Natural killer cell treated with Interleukin-12 subunit alpha and Interleukin-12 subunit beta and Interleukin-15 and Interleukin-18, amount 100 ng/mL, for 72 hours (primary cell): ENCODE results near the gene MTHFD1L. TPM values are rescaled to one million over a fixed set of nuclear protein-coding genes. Genes with fewer than 3 reads are reported as not detected.

Experiments used
- ATAC-seq, 2 donors: fragments of 150-1000 bp; cut with Tn5 transposase in 1 of 2; sonication (Bioruptor Pico), chemical (Tn5 transposase) in 1 of 2; 2 replicates each; pipeline ENCODE4 v1.10.0; 2021
- DNase-seq: peaks from one replicate; pipeline ENCODE4 v3.0.0; 2022; ENCODE audit warnings: low spot score
- H3K27ac Mint-ChIP-seq, 2 donors: 1 replicate in 1 of 2; 2 replicates in 1 of 2; pipeline ENCODE4 v1.8.0; 2022; ENCODE audit warnings: mixed read lengths in 2 of 2, mild to moderate bottlenecking in 1 of 2, moderate library complexity in 1 of 2
- H3K27me3 Mint-ChIP-seq, 2 donors: 1 replicate in 1 of 2; 2 replicates in 1 of 2; pipeline ENCODE4 v1.8.0; 2022; ENCODE audit warnings: mixed read lengths in 2 of 2
- H3K36me3 Mint-ChIP-seq: one replicate; pipeline ENCODE4 v1.8.0; 2022; ENCODE audit warnings: mixed read lengths
- H3K4me1 Mint-ChIP-seq, 2 donors: 1 replicate in 1 of 2; 2 replicates in 1 of 2; pipeline ENCODE4 v1.8.0; 2022; ENCODE audit warnings: low read depth in 2 of 2, mixed read lengths in 2 of 2, mild to moderate bottlenecking in 1 of 2
- H3K4me3 Mint-ChIP-seq: one replicate; pipeline ENCODE4 v1.8.0; 2022; ENCODE audit warnings: mixed read lengths
- H3K9me3 Mint-ChIP-seq: 2 replicates; pipeline ENCODE4 v1.8.0; 2022; ENCODE audit warnings: mixed read lengths
- total RNA-seq, 2 donors: library from RNA; stranded (reverse); gene quantifications; one replicate each; pipeline ENCODE4 v1.2.3, GENCODE V29; 2022

Gene MTHFD1L
- total RNA-seq, 2 donors from 2014 or later, result 47.2 to 119 TPM

GRCh38 chr6:151087861-151088598 lies 222.5 kb downstream of the MTHFD1L start:
- Mint-ChIP-seq H3K27me3 (no peaks in the 10 kb centered on the region), H3K4me3 (no peak overlapping the region)

DNA sequence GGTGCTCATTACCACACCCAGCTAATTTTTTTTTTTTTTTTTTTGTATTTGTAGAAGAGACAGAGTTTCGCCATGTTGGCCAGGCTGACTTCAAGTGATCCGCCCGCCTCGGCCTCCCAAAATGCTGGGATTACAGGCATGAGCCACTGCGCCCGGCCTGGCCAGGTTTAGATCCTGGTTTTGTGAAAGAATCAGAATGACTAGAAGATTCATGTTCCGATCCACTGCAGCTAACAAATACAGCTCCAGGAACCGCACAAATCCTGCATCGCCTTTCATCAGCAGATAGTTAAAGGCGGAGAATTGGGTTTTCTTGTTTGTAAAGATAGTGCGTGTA lies 223.1 kb downstream of the MTHFD1L start:
- no peaks in the 10 kb centered on the region for H3K9me3 Mint-ChIP-seq
- no peak overlapping the region for H3K27ac Mint-ChIP-seq
- H3K4me3 Mint-ChIP-seq, result no peak overlapping the region
- no peak for DNase-seq
- H3K36me3 Mint-ChIP-seq, result no peaks in the 10 kb centered on the region
- H3K4me1 Mint-ChIP-seq, result no peaks in the 10 kb centered on the region
- no peaks in the 10 kb centered on the region for H3K27me3 Mint-ChIP-seq
- ATAC-seq, result no peak

More at GRCh38 chr6:151087861-151088598, 222.5 kb downstream of the MTHFD1L start:
- Mint-ChIP-seq H3K4me1 (no peaks in the 10 kb centered on the region), H3K36me3 (no peaks in the 10 kb centered on the region), H3K27ac (no peak overlapping the region), H3K9me3 (no peaks in the 10 kb centered on the region)
- ATAC-seq (no peak), DNase-seq (no peak)

DNA sequence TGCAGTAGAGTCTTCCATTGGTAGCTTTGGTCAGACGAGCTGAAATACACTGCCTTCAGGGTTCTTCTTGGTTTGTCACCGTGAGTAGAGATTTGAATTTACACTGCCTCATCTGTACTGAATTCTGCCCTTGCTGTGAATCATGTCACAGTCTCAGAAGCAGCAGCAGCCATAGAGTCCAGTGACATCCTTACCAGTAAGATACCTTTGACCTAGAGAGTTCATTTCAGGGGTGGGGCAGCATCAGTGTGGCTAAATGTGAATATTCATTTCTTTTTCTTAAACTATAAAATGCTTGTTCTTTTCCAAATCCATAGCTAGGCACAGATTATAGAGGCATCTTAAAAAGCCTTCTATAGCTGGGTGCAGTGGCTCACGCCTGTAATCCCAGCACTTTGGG lies 223.5 kb downstream of the MTHFD1L start:
- ATAC-seq, result no peak
- H3K36me3 Mint-ChIP-seq, result no peaks in the 10 kb centered on the region
- H3K27me3 Mint-ChIP-seq, result no peaks in the 10 kb centered on the region
- H3K4me3 Mint-ChIP-seq, result no peak overlapping the region
- no peaks in the 10 kb centered on the region for H3K9me3 Mint-ChIP-seq
- H3K4me1 Mint-ChIP-seq, result no peaks in the 10 kb centered on the region
- no peak overlapping the region for H3K27ac Mint-ChIP-seq
- no peak for DNase-seq

DNA sequence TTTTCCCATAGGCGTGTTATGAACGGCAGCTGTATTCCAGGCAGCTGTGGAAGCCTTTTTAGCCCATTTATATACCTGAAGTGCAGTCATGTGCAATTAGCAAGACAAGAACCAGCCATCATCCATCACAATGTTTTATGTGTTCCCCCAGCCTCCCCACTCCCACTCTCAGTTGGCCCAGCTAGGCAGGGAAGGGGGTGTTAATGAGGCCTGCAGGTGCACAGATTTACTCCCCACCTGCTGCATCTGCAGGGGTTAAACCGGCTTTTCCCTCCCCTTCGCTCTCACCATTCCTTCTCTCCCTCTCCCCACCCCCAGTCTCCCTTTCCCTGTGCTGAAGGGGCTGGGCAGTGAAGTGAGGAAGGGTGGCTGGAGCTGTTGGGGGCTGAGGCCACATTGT lies 224.5 kb downstream of the MTHFD1L start:
- ATAC-seq (no peak), DNase-seq (no peak)
- H3K36me3 Mint-ChIP-seq, result no peaks in the 10 kb centered on the region
- no peak overlapping the region for H3K27ac Mint-ChIP-seq
- no peaks in the 10 kb centered on the region for H3K9me3 Mint-ChIP-seq
- no peaks in the 10 kb centered on the region for H3K27me3 Mint-ChIP-seq
- no peaks in the 10 kb centered on the region for H3K4me1 Mint-ChIP-seq
- H3K4me3 Mint-ChIP-seq, result no peak overlapping the region

- H3K27me3 Mint-ChIP-seq, result no peaks in the 10 kb centered on the region
- no peaks in the 10 kb centered on the region for H3K9me3 Mint-ChIP-seq
- no peaks in the 10 kb centered on the region for H3K4me1 Mint-ChIP-seq
- DNase-seq (no peak), ATAC-seq (no peak)
- no peaks in the 10 kb centered on the region for H3K36me3 Mint-ChIP-seq
- no peak overlapping the region for H3K4me3 Mint-ChIP-seq
- no peak overlapping the region for H3K27ac Mint-ChIP-seq
Measured at GRCh38 chr6:151091571-151091970, 226.1 kb downstream of the MTHFD1L start.

- no peak overlapping the region for H3K27ac Mint-ChIP-seq
- no peak overlapping the region for H3K4me3 Mint-ChIP-seq
- no peaks in the 10 kb centered on the region for H3K4me1 Mint-ChIP-seq
- ATAC-seq (no peak), DNase-seq (no peak)
- no peaks in the 10 kb centered on the region for H3K9me3 Mint-ChIP-seq
- no peaks in the 10 kb centered on the region for H3K27me3 Mint-ChIP-seq
- H3K36me3 Mint-ChIP-seq, result no peaks in the 10 kb centered on the region
Measured at GRCh38 chr6:151092591-151092990, 227.1 kb downstream of the MTHFD1L start.

GRCh38 chr6:151093706-151094105 lies 228.2 kb downstream of the MTHFD1L start:
- H3K4me3 Mint-ChIP-seq, result no peak overlapping the region
- no peaks in the 10 kb centered on the region for H3K4me1 Mint-ChIP-seq
- no peaks in the 10 kb centered on the region for H3K36me3 Mint-ChIP-seq
- no peaks in the 10 kb centered on the region for H3K27me3 Mint-ChIP-seq
- DNase-seq, result no peak
- no peaks in the 10 kb centered on the region for H3K9me3 Mint-ChIP-seq
- H3K27ac Mint-ChIP-seq, result no peak overlapping the region
- ATAC-seq, result no peak

DNA sequence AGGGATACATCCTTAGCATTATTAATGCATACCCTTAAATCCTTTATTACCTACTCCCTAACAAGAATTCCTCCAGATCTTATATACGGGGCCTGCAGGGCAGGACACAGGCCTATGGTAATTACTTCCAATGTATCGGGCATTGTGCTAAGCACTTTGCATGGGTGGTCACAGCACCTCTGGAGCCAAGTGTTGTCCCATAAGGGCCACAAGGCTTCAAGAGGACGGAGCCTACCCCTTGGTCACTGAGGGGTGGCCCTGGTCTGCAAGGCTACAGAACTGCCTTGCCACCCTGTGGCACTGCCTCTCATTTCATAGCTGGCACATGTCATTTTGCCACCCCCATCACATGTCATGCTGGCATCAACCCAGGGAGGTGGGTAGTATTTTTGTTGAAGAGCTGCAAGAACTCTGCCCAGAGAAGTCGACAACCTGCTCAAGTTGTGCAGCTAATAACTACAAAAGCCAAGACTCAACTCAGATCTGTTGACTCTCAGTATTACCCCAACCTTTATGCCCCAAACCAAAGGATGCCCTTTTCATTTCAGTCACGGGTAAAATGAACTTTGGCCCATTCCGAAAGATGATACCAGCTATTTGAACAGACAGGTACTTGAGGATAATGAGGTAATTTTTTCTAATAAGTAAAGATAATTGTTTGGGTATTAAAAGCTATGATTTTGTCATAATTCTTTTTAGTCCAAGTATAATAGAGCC lies 230.2 kb downstream of the MTHFD1L start:
- no peak overlapping the region for H3K4me3 Mint-ChIP-seq
- H3K4me1 Mint-ChIP-seq, result no peaks in the 10 kb centered on the region
- DNase-seq, result no peak
- no peaks in the 10 kb centered on the region for H3K27me3 Mint-ChIP-seq
- H3K27ac Mint-ChIP-seq, result no peak overlapping the region
- no peaks in the 10 kb centered on the region for H3K9me3 Mint-ChIP-seq
- H3K36me3 Mint-ChIP-seq, result peaks cover 5% of the 10 kb centered on the region
- peak in 1 of 2 donors; percentile 22 for ATAC-seq

- Mint-ChIP-seq H3K27ac (no peak overlapping the region), H3K9me3 (no peaks in the 10 kb centered on the region), H3K36me3 (peaks cover 5% of the 10 kb centered on the region), H3K4me1 (no peaks in the 10 kb centered on the region), H3K4me3 (no peak overlapping the region), H3K27me3 (no peaks in the 10 kb centered on the region)
- DNase-seq (no peak), ATAC-seq (no peak)
Measured at GRCh38 chr6:151096255-151096612, 230.7 kb downstream of the MTHFD1L start.

DNA sequence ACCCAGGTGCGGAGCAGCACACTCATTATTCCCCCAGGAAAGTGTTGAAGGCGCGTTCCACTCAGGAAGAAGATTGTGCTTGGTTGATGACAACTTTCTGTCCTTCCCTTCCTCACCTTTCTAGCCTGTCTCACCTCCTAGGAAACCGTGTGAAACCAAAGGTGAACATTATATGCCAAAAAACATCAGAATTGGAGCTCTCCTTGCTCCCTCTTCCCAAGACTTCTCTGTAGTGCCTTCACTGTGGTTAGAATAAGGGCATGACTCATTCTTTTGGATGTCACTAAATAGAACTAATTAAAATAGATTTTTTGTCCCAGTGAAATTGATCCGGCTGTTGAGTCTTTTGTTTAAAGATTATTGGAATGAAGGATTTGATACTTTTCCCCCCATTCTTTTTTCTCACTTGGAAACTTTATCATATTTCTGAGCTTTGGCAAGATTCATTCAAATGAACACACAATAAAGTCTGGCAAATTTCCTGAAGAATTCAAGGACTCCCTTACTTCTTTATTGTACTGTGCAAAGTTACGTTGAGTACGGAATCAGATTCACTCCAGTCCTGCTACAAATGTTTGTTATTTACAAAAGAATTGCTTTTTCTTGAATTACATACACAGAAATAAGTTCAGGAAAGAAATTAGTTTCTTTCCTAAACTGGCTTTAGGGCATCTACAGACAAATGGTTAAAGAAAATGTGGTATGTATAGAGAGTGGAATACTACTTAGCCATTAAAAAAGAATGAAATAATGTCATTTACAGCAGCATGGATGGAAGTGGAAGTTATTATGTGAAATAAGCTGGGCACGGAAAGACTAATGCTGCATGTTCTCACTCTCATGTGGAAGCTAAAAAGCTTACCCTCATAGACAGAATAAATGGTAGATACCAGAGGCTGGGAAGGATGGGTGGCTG lies 231.4 kb downstream of the MTHFD1L start:
- ATAC-seq (no peak), DNase-seq (no peak)
- Mint-ChIP-seq H3K4me1 (no peaks in the 10 kb centered on the region), H3K9me3 (no peaks in the 10 kb centered on the region), H3K27ac (no peak overlapping the region), H3K27me3 (no peaks in the 10 kb centered on the region), H3K36me3 (peaks cover 5% of the 10 kb centered on the region), H3K4me3 (peak overlapping the region; percentile 0)

GRCh38 chr6:151098166-151098565 lies 232.7 kb downstream of the MTHFD1L start:
- H3K27ac Mint-ChIP-seq, result no peak overlapping the region
- peaks cover 5% of the 10 kb centered on the region for H3K36me3 Mint-ChIP-seq
- ATAC-seq (peak in 1 of 2 donors; percentile 82), DNase-seq (no peak)
- no peak overlapping the region for H3K4me3 Mint-ChIP-seq
- no peaks in the 10 kb centered on the region for H3K4me1 Mint-ChIP-seq
- H3K27me3 Mint-ChIP-seq, result no peaks in the 10 kb centered on the region
- H3K9me3 Mint-ChIP-seq, result no peaks in the 10 kb centered on the region

GRCh38 chr6:151100326-151100725 lies 234.8 kb downstream of the MTHFD1L start:
- ATAC-seq (no peak), DNase-seq (no peak)
- Mint-ChIP-seq H3K9me3 (no peaks in the 10 kb centered on the region), H3K36me3 (peaks cover 5% of the 10 kb centered on the region), H3K27me3 (no peaks in the 10 kb centered on the region), H3K27ac (no peak overlapping the region), H3K4me3 (no peak overlapping the region), H3K4me1 (no peaks in the 10 kb centered on the region)

DNA sequence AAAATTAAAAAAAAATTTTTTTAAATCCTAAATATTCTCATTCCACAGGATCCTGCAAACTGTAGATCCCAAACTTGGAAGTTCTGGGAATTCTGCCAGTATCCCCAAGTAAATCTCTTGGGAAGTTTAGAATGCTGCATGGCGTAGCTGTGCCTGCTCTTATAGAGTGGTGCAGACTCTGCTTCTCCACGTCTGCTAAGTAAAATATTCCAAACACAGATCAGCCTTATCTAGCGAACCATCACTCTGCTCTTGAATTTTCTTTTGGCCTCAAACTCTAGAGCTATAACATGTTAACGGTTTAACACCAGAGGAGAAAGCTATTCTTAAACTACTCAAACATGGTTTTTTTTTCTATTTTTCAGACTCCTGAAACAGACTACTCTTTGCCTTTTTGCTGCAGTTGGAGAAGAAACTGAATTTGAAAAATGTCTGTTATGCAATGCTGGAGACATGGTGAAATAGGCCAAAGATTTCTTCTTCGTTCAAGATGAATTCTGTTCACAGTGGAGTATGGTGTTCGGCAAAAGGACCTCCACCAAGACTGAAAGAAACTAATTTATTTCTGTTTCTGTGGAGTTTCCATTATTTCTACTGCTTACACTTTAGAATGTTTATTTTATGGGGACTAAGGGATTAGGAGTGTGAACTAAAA lies 235.8 kb downstream of the MTHFD1L start:
- Mint-ChIP-seq H3K27ac (no peak overlapping the region), H3K4me3 (no peak overlapping the region), H3K36me3 (peaks cover 5% of the 10 kb centered on the region), H3K27me3 (no peaks in the 10 kb centered on the region), H3K4me1 (no peaks in the 10 kb centered on the region), H3K9me3 (no peaks in the 10 kb centered on the region)
- ATAC-seq, result no peak
- DNase-seq, result no peak
